ENCODE results near the gene ZNF609. TPM values are rescaled to one million over a fixed set of nuclear protein-coding genes. Genes with fewer than 3 reads are reported as not detected.
"Not testable (repeated sequence)": the region's sequence is repeated elsewhere in the genome, so short reads cannot be mapped to it uniquely, and the experiment has no call there.

Gene ZNF609
- polyA plus RNA-seq, 1 donor (not counting 4 experiments of a cell fraction or from before 2014, with no cell fraction given), result 16.9 TPM

GRCh38 chr15:64586984-64587383 lies 126.6 kb downstream of the ZNF609 start:
- H3K27me3 ChIP-seq (ENCODE audit: control insufficient read depth, extremely low read depth, insufficient read depth, low read length), result no peaks in the 10 kb centered on the region
- peaks cover 2% of the 10 kb centered on the region for H3K9me1 ChIP-seq (ENCODE audit: control insufficient read depth, extremely low read depth, insufficient read depth, low read length)
- dilution Hi-C loops (cut with MboI; ENCODE audit: extremely low pct_ligation_motif_present, low sequenced_read_pairs), result no loop called here
- H3K4me1 ChIP-seq (ENCODE audit: control insufficient read depth, extremely low read depth, insufficient read depth, low read length), result no peaks in the 10 kb centered on the region
- H2AFZ ChIP-seq (ENCODE audit: control insufficient read depth, low read length), result no peak overlapping the region
- no peaks in the 10 kb centered on the region for H3K36me3 ChIP-seq (ENCODE audit: control insufficient read depth in 2 of 2, extremely low read depth in 1 of 2, insufficient read depth in 2 of 2, low read length in 2 of 2)
- no peak for DNase-seq (ENCODE audit: low read depth, low spot score)
- no peak overlapping the region for H3K4me2 ChIP-seq (ENCODE audit: control insufficient read depth, extremely low read depth, insufficient read depth, low read depth, low read length)
- H3K27ac ChIP-seq (ENCODE audit: control insufficient read depth, insufficient read depth, low read length), result no peak overlapping the region
- H3K4me3 ChIP-seq (ENCODE audit: control insufficient read depth in 2 of 3, extremely low read depth in 1 of 3, insufficient read depth in 2 of 3, low read depth in 1 of 3, low read length in 3 of 3), result no peak overlapping the region
- peaks cover 63% of the 10 kb centered on the region for H3K79me2 ChIP-seq (ENCODE audit: control insufficient read depth, insufficient read depth, low read length)
- FAIRE-seq, result no peak
- H4K20me1 ChIP-seq (ENCODE audit: control insufficient read depth, extremely low read depth, insufficient read depth, low read length), result peaks cover 3% of the 10 kb centered on the region
- no peaks in the 10 kb centered on the region for H3K9me3 ChIP-seq (ENCODE audit: control insufficient read depth, low read depth, low read length)
- no peak overlapping the region for H3K9ac ChIP-seq (ENCODE audit: control insufficient read depth, extremely low read depth, insufficient read depth, low read length)
- no peak for TF ChIP-seq EZH2 (IDR thresholded peaks at IDR 0.05; ENCODE audit: low read length)
- TF ChIP-seq CTCF (optimal IDR thresholded peaks at IDR 0.05 in 1 of 3, IDR thresholded peaks at IDR 0.05 in 1 of 3, conservative IDR thresholded peaks at IDR 0.05 in 1 of 3; ENCODE audit: extremely low read depth in 1 of 3, insufficient read depth in 2 of 3, low read length in 3 of 3), result no peak

- no peak for FAIRE-seq
- DNase-seq (ENCODE audit: low read depth, low spot score), result no peak
- dilution Hi-C loops (cut with MboI; ENCODE audit: extremely low pct_ligation_motif_present, low sequenced_read_pairs), result no loop called here
These were observed 129.2 kb downstream of the ZNF609 start for GRCh38 chr15:64589435-64590084.

GRCh38 chr15:64592845-64593244 lies 132.5 kb downstream of the ZNF609 start:
- not testable (repeated sequence) for H4K20me1 ChIP-seq (ENCODE audit: control insufficient read depth, extremely low read depth, insufficient read depth, low read length)

More at GRCh38 chr15:64589435-64590084, 129.2 kb downstream of the ZNF609 start:
- no peak overlapping the region for H3K4me2 ChIP-seq (ENCODE audit: control insufficient read depth, extremely low read depth, insufficient read depth, low read depth, low read length)
- H3K36me3 ChIP-seq (ENCODE audit: control insufficient read depth in 2 of 2, extremely low read depth in 1 of 2, insufficient read depth in 2 of 2, low read length in 2 of 2), result no peaks in the 10 kb centered on the region
- H4K20me1 ChIP-seq (ENCODE audit: control insufficient read depth, extremely low read depth, insufficient read depth, low read length), result peaks cover 3% of the 10 kb centered on the region
- H3K79me2 ChIP-seq (ENCODE audit: control insufficient read depth, insufficient read depth, low read length), result peaks cover 52% of the 10 kb centered on the region
- peaks cover 2% of the 10 kb centered on the region for H3K9me1 ChIP-seq (ENCODE audit: control insufficient read depth, extremely low read depth, insufficient read depth, low read length)
- TF ChIP-seq EZH2 (IDR thresholded peaks at IDR 0.05; ENCODE audit: low read length) (no peak), CTCF (optimal IDR thresholded peaks at IDR 0.05 in 1 of 3, IDR thresholded peaks at IDR 0.05 in 1 of 3, conservative IDR thresholded peaks at IDR 0.05 in 1 of 3; ENCODE audit: extremely low read depth in 1 of 3, insufficient read depth in 2 of 3, low read length in 3 of 3) (no peak)
- no peak overlapping the region for H3K9ac ChIP-seq (ENCODE audit: control insufficient read depth, extremely low read depth, insufficient read depth, low read length)
- H3K4me3 ChIP-seq (ENCODE audit: control insufficient read depth in 2 of 3, extremely low read depth in 1 of 3, insufficient read depth in 2 of 3, low read depth in 1 of 3, low read length in 3 of 3), result no peak overlapping the region
- H3K9me3 ChIP-seq (ENCODE audit: control insufficient read depth, low read depth, low read length), result no peaks in the 10 kb centered on the region
- H3K27me3 ChIP-seq (ENCODE audit: control insufficient read depth, extremely low read depth, insufficient read depth, low read length), result no peaks in the 10 kb centered on the region
- no peak overlapping the region for H2AFZ ChIP-seq (ENCODE audit: control insufficient read depth, low read length)
- no peak overlapping the region for H3K27ac ChIP-seq (ENCODE audit: control insufficient read depth, insufficient read depth, low read length)
- no peaks in the 10 kb centered on the region for H3K4me1 ChIP-seq (ENCODE audit: control insufficient read depth, extremely low read depth, insufficient read depth, low read length)

More at GRCh38 chr15:64592845-64593244, 132.5 kb downstream of the ZNF609 start:
- FAIRE-seq; H3K9me1 ChIP-seq (ENCODE audit: control insufficient read depth, extremely low read depth, insufficient read depth, low read length); H3K9me3 ChIP-seq (ENCODE audit: control insufficient read depth, low read depth, low read length); H3K4me3 ChIP-seq (ENCODE audit: control insufficient read depth in 2 of 3, extremely low read depth in 1 of 3, insufficient read depth in 2 of 3, low read depth in 1 of 3, low read length in 3 of 3); H3K36me3 ChIP-seq (ENCODE audit: control insufficient read depth in 2 of 2, extremely low read depth in 1 of 2, insufficient read depth in 2 of 2, low read length in 2 of 2); DNase-seq (ENCODE audit: low read depth, low spot score); H3K9ac ChIP-seq (ENCODE audit: control insufficient read depth, extremely low read depth, insufficient read depth, low read length); H2AFZ ChIP-seq (ENCODE audit: control insufficient read depth, low read length); dilution Hi-C loops (cut with MboI; ENCODE audit: extremely low pct_ligation_motif_present, low sequenced_read_pairs); H3K27me3 ChIP-seq (ENCODE audit: control insufficient read depth, extremely low read depth, insufficient read depth, low read length); H3K4me2 ChIP-seq (ENCODE audit: control insufficient read depth, extremely low read depth, insufficient read depth, low read depth, low read length); H3K4me1 ChIP-seq (ENCODE audit: control insufficient read depth, extremely low read depth, insufficient read depth, low read length); H3K27ac ChIP-seq (ENCODE audit: control insufficient read depth, insufficient read depth, low read length): not testable (repeated sequence)
- H3K79me2 ChIP-seq (ENCODE audit: control insufficient read depth, insufficient read depth, low read length), result peaks cover 46% of the 10 kb centered on the region
